DND-41 (cell line): ENCODE data around the gene MRM2.

ENCODE experiments used
- ATAC-seq: fragments of 200-7000 bp; cut with Tn5 transposase; 3 replicates; pipeline ENCODE4 v1.9.1; 2021; ENCODE audit warnings: low read depth; ENCODE audit not compliant: insufficient read depth
- DNase-seq: peaks from one replicate; pipeline ENCODE4 v3.0.0-alpha.2; 2020
- H2AFZ ChIP-seq: 2 replicates; pipeline ENCODE4 v1.6.0; 2012; ENCODE audit warnings: low read depth, low read length
- H3K27ac ChIP-seq: 2 replicates; pipeline ENCODE4 v1.5.1; 2012; ENCODE audit warnings: low read length, inconsistent platforms
- H3K27me3 ChIP-seq: fragments of 200-600 bp; sonication (generic); 2 replicates; pipeline ENCODE4 v1.6.0; 2012; ENCODE audit warnings: low read length, mild to moderate bottlenecking, inconsistent platforms; ENCODE audit not compliant: insufficient read depth, poor library complexity
- H3K36me3 ChIP-seq: 2 replicates; pipeline ENCODE4 v1.5.1; 2012; ENCODE audit warnings: low read length, inconsistent platforms; ENCODE audit not compliant: insufficient read depth
- H3K4me1 ChIP-seq: 2 replicates; pipeline ENCODE4 v1.5.1; 2012; ENCODE audit warnings: mild to moderate bottlenecking, low read length; ENCODE audit not compliant: insufficient read depth
- H3K4me2 ChIP-seq: 2 replicates; pipeline ENCODE4 v1.6.0; 2012; ENCODE audit warnings: mild to moderate bottlenecking, moderate library complexity, low read length, inconsistent platforms; ENCODE audit not compliant: insufficient read depth
- H3K4me3 ChIP-seq, 2 experiments: fragments of 200-600 bp in 1 of 2; shearing (Covaris generic) in 1 of 2; 2 replicates each; pipeline ENCODE4 v1.5.1; 2012 to 2016; ENCODE audit warnings: inconsistent platforms in 2 of 2, low read length in 2 of 2, mild to moderate bottlenecking in 2 of 2, low read depth in 1 of 2, moderate library complexity in 1 of 2
- H3K79me2 ChIP-seq: 2 replicates; pipeline ENCODE4 v1.6.0; 2012; ENCODE audit warnings: low read length, inconsistent platforms; ENCODE audit not compliant: insufficient read depth
- H3K9ac ChIP-seq: 2 replicates; pipeline ENCODE4 v1.6.0; 2012; ENCODE audit warnings: low read depth, mild to moderate bottlenecking, inconsistent platforms, low read length, moderate library complexity
- H3K9me3 ChIP-seq: 2 replicates; pipeline ENCODE4 v1.5.1; 2012; ENCODE audit warnings: low read length, moderate library complexity, mild to moderate bottlenecking, inconsistent platforms; ENCODE audit not compliant: insufficient read depth, severe bottlenecking
- H4K20me1 ChIP-seq: 2 replicates; pipeline ENCODE4 v1.6.0; 2012; ENCODE audit warnings: low read length; ENCODE audit not compliant: insufficient read depth
- EZH2 ChIP-seq: IDR thresholded peaks from 3 replicates; pipeline ENCODE4 v1.6.1; 2012; ENCODE audit warnings: borderline replicate concordance, low read depth, mild to moderate bottlenecking, moderate library complexity, low read length, inconsistent platforms; ENCODE audit not compliant: severe bottlenecking
- TF ChIP-seq, protein P1 (sequence below): IDR thresholded peaks from 2 replicates; pipeline ENCODE4 v1.5.1; 2012; ENCODE audit warnings: borderline replicate concordance, low read length, moderate library complexity, mild to moderate bottlenecking; ENCODE audit not compliant: poor library complexity, severe bottlenecking; ENCODE audit errors: extremely low read depth

MRM2 gene

DNA sequence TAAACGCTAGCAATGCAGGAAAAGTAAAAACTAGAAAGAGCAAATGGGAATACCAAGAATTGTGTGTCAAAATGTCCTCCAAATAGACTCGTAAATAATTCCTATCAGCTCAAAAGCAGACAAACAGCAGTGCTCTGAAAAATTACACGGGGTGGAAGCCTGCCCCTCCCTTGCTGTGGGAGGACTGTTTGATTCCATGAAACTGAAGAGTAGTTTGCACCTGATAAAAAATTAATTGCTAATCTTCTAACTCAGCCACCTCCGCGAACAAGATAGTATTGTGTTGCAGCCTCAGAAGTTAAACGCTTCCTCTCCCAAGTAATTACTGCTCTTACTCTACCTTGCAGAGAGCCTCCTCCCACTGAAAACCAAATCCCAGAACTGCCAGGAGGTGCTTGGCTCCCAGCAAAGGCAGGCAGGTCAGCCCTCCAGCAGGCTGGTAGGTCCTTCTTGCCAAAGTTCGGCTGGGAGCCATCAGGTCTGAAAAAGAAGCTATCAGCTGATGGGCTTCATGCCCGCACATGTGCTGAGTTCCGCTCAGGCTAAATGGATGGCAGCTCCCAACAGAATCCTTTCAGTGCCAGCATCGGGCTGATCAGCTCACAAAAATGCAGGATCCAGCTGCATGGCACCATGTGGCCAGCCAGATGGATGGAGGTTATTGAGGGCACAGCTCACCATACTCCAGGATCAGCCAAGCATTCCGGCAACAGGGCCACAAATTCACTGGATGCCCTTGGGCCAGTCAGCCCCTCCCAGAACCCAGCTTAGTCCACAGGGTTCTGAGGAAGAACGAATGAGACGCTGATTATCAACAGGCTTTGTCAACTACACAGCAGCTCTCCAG, 46.4 kb downstream of the MRM2 start:
- no peak overlapping the region for H3K27ac ChIP-seq
- no peaks in the 10 kb centered on the region for H3K27me3 ChIP-seq
- H3K79me2 ChIP-seq: no peaks in the 10 kb centered on the region; the same call in 1 of the 2 replicates
- DNase-seq (no peak), ATAC-seq (no peak)
- no peak overlapping the region for H3K4me3 ChIP-seq
- TF ChIP-seq EZH2: no peak
- TF ChIP-seq, protein P1, sequence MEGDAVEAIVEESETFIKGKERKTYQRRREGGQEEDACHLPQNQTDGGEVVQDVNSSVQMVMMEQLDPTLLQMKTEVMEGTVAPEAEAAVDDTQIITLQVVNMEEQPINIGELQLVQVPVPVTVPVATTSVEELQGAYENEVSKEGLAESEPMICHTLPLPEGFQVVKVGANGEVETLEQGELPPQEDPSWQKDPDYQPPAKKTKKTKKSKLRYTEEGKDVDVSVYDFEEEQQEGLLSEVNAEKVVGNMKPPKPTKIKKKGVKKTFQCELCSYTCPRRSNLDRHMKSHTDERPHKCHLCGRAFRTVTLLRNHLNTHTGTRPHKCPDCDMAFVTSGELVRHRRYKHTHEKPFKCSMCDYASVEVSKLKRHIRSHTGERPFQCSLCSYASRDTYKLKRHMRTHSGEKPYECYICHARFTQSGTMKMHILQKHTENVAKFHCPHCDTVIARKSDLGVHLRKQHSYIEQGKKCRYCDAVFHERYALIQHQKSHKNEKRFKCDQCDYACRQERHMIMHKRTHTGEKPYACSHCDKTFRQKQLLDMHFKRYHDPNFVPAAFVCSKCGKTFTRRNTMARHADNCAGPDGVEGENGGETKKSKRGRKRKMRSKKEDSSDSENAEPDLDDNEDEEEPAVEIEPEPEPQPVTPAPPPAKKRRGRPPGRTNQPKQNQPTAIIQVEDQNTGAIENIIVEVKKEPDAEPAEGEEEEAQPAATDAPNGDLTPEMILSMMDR: no peak
- no peak overlapping the region for H3K9ac ChIP-seq
- peaks cover 72% of the 10 kb centered on the region for H3K36me3 ChIP-seq
- no peaks in the 10 kb centered on the region for H3K4me1 ChIP-seq
- no peak overlapping the region for H2AFZ ChIP-seq
- no peak overlapping the region for H3K4me2 ChIP-seq
- peaks cover 16% of the 10 kb centered on the region for H4K20me1 ChIP-seq
- H3K9me3 ChIP-seq: no peaks in the 10 kb centered on the region

DNA sequence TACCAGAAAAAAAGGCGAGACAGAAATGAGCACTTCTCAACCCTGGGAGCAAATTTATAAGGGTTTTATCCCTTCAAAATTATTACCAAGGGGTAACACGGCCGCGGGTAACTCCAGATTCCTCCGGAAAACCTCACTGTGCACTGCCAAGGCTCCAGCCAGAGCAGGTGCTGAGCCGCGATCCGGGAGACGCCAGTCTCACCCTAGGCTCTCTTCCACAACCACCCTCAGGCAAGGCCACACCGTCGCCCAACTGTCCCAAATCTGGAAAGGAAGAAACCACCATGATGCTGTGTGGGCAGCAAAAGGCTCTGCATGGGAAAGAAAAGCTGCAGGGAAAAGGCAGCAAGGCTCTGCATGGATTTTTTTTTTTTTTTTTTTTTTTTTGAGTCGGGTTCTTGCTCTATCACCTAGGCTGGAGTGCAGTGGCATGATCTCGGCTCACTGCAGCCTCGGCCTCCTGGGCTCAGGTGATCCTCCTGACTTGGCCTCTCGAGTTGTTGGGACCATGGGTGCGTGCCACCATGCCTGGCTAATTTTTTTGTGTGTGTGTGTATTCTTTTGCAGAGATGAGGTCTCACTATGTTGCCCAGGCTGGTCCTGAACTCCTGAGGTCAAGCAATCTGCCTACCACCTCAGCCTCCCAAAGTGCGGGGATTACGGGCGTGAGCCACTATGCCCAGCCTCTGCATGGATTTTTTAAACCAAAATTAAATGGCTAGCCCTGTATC, 48.3 kb downstream of the MRM2 start:
- H2AFZ ChIP-seq: no peak overlapping the region
- H3K79me2 ChIP-seq: no peaks in the 10 kb centered on the region; the same call in 1 of the 2 replicates
- ATAC-seq: no peak
- no peaks in the 10 kb centered on the region for H3K9me3 ChIP-seq
- no peak overlapping the region for H3K4me2 ChIP-seq
- no peak for DNase-seq
- no peaks in the 10 kb centered on the region for H3K4me1 ChIP-seq
- TF ChIP-seq, protein P1: no peak
- no peak for TF ChIP-seq EZH2
- no peak overlapping the region for H3K27ac ChIP-seq
- no peak overlapping the region for H3K4me3 ChIP-seq
- H3K9ac ChIP-seq: no peak overlapping the region
- peaks cover 64% of the 10 kb centered on the region for H3K36me3 ChIP-seq
- H3K27me3 ChIP-seq: no peaks in the 10 kb centered on the region
- peaks cover 8% of the 10 kb centered on the region for H4K20me1 ChIP-seq

DNA sequence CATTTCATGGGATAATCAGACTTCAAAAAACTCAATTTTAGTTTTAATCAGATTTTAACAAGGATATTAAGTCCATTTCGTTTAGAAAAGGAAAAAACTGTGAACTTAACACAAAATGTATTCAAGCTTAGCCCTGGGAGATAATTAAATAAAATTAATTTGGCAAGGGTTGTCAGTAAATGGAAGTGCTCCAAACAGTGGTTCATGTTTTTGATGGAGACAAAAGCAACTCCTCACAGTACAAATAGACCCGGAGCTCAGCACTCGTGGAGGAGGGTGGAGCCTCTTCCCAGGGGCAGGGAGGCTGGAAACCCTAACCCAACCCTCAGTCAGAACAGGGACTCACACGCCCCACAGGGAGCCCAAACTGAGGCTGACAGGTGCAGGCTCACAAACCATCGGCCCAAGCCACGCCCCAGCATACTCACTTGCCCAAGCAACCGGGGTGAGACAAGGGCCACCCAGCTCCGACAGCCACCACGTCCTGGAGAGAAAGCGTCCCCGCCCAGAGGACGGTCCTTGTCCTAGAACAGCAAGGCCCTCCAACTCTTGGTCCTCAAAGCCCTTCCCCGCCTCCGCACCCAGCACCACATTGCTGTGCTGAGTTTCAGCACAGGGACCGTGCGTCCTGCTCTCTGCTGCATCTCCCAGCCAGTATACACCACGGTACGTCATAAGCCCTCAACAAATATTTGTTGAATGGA, 49.0 kb downstream of the MRM2 start:
- peaks cover 3% of the 10 kb centered on the region; the same call in 1 of the 2 replicates for H3K79me2 ChIP-seq
- DNase-seq: no peak
- no peak overlapping the region for H2AFZ ChIP-seq
- H3K9me3 ChIP-seq: no peaks in the 10 kb centered on the region
- H3K4me3 ChIP-seq: no peak overlapping the region
- H3K27me3 ChIP-seq: no peaks in the 10 kb centered on the region
- H3K36me3 ChIP-seq: peaks cover 63% of the 10 kb centered on the region
- no peak overlapping the region for H3K27ac ChIP-seq
- H3K9ac ChIP-seq: no peak overlapping the region
- ATAC-seq: no peak
- H3K4me2 ChIP-seq: no peak overlapping the region
- H3K4me1 ChIP-seq: no peaks in the 10 kb centered on the region
- TF ChIP-seq, protein P1: no peak
- TF ChIP-seq EZH2: no peak
- peaks cover 4% of the 10 kb centered on the region for H4K20me1 ChIP-seq
